H1 (cell line): Measurements from ENCODE around the gene BFSP2. TPM values are rescaled to one million over a fixed set of nuclear protein-coding genes. Genes with fewer than 3 reads are reported as not detected.
"Not testable (repeated sequence)": the region's sequence is repeated elsewhere in the genome, so short reads cannot be mapped to it uniquely, and the experiment has no call there.

Source experiments
- CTCF ChIA-PET: fragments of 300-600 bp; sonication (Branson Sonifier 250); formaldehyde crosslinking; loops from one replicate; lab custom pipeline; 2021; ENCODE audit not compliant: partially characterized antibody; lab: Charles Lee
- POLR2A ChIA-PET: fragments of 300-600 bp; sonication (Branson Sonifier 250); formaldehyde crosslinking; loops from one replicate; lab custom pipeline; 2021; ENCODE audit warnings: inconsistent platforms; ENCODE audit not compliant: partially characterized antibody; lab: Charles Lee
- DNase-seq, 2 experiments: peaks; one replicate each; pipeline versions ENCODE4 v3.0.0 to v3.0.0-alpha.2; 2010 to 2022; ENCODE audit warnings: low spot score in 2 of 2, low read depth in 1 of 2, mixed read lengths in 1 of 2
- FAIRE-seq: peaks from 2 replicates; lab custom pipeline; 2011; peaks lifted over from hg19 to GRCh38; lab: Jason Lieb, UNC
- H2AFZ ChIP-seq: 2 replicates; pipeline ENCODE4 v1.8.1; 2012; ENCODE audit warnings: low read length, inconsistent platforms
- H2AK5ac ChIP-seq: 2 replicates; pipeline ENCODE4 v1.6.1; 2013; ENCODE audit warnings: low read depth, low read length
- H2BK120ac ChIP-seq: replicated peaks from 2 replicates; pipeline ENCODE3; 2013; ENCODE audit warnings: low read depth, low read length, inconsistent platforms
- H2BK12ac ChIP-seq: 2 replicates; pipeline ENCODE4 v1.6.1; 2013; ENCODE audit warnings: low read depth, low read length
- H2BK15ac ChIP-seq: 2 replicates; pipeline ENCODE4 v1.6.1; 2013; ENCODE audit warnings: low read length
- H2BK20ac ChIP-seq: 2 replicates; pipeline ENCODE4 v1.6.1; 2013; ENCODE audit warnings: low read length
- H2BK5ac ChIP-seq: 2 replicates; pipeline ENCODE4 v1.6.1; 2013; ENCODE audit warnings: low read depth, low read length
- H3K14ac ChIP-seq: 2 replicates; pipeline ENCODE4 v1.6.1; 2013; ENCODE audit warnings: inconsistent platforms; ENCODE audit not compliant: insufficient read length
- H3K18ac ChIP-seq: 2 replicates; pipeline ENCODE4 v1.6.1; 2013; ENCODE audit warnings: low read length; ENCODE audit errors: extremely low read depth
- H3K23ac ChIP-seq: 2 replicates; pipeline ENCODE4 v1.6.1; 2013; ENCODE audit warnings: inconsistent platforms; ENCODE audit not compliant: insufficient read length
- H3K23me2 ChIP-seq: 2 replicates; pipeline ENCODE4 v1.6.1; 2013; ENCODE audit warnings: low read depth, low read length
- H3K27ac ChIP-seq: 2 replicates; pipeline ENCODE4 v1.6.1; 2011; ENCODE audit warnings: low read depth, low read length, inconsistent platforms
- H3K27me3 ChIP-seq, 4 experiments: replicated peaks in 1 of 4; 1 replicate in 1 of 4; 2 replicates in 3 of 4; pipeline versions ENCODE4 v1.6.1 to v1.8.1; 2011 to 2013; ENCODE audit warnings: low read length in 3 of 4, mild to moderate bottlenecking in 3 of 4, inconsistent platforms in 2 of 4, mixed read lengths in 2 of 4, moderate library complexity in 1 of 4; ENCODE audit not compliant: control insufficient read depth in 3 of 4, insufficient read depth in 3 of 4; ENCODE audit errors: extremely low read depth in 1 of 4
- H3K36me3 ChIP-seq, 4 experiments: 2 replicates each; pipeline versions ENCODE4 v1.6.1 to v1.8.1; 2011 to 2013; ENCODE audit warnings: mild to moderate bottlenecking in 4 of 4, low read length in 3 of 4, moderate library complexity in 2 of 4, control low read depth in 1 of 4, inconsistent platforms in 1 of 4; ENCODE audit not compliant: insufficient read depth in 4 of 4, control insufficient read depth in 2 of 4
- H3K4ac ChIP-seq: replicated peaks from 2 replicates; pipeline ENCODE3; 2013; ENCODE audit warnings: low read length, low read depth, mixed read lengths, inconsistent platforms; ENCODE audit not compliant: insufficient read length
- H3K4me1 ChIP-seq, 4 experiments: replicated peaks in 1 of 4; 1 replicate in 1 of 4; 2 replicates in 3 of 4; pipeline versions ENCODE4 v1.6.1 to v1.8.1; 2011 to 2013; ENCODE audit warnings: low read length in 3 of 4, inconsistent platforms in 2 of 4, mixed read lengths in 1 of 4; ENCODE audit not compliant: insufficient read depth in 4 of 4, control insufficient read depth in 3 of 4
- H3K4me2 ChIP-seq, 2 experiments: 2 replicates each; pipeline versions ENCODE4 v1.6.1 to v1.8.1; 2011 to 2013; ENCODE audit warnings: low read depth in 2 of 2, low read length in 2 of 2, control low read depth in 1 of 2, inconsistent platforms in 1 of 2, mild to moderate bottlenecking in 1 of 2; ENCODE audit not compliant: insufficient read depth in 1 of 2
- H3K4me3 ChIP-seq, 4 experiments: fragments of 200-600, 300-600 bp in 1 of 4; sonication (generic), shearing (Covaris generic), sonication (Bioruptor Twin) in 1 of 4; 2 replicates each; pipeline versions ENCODE4 v1.5.1 to v1.8.1; 2011 to 2016; ENCODE audit warnings: low read length in 4 of 4, low read depth in 3 of 4, control low read depth in 2 of 4, inconsistent platforms in 2 of 4, mild to moderate bottlenecking in 2 of 4, mixed read lengths in 1 of 4, moderate library complexity in 1 of 4; ENCODE audit not compliant: insufficient read depth in 2 of 4; ENCODE audit errors: extremely low read depth in 1 of 4
- H3K56ac ChIP-seq: replicated peaks from 2 replicates; pipeline ENCODE3; 2013; ENCODE audit warnings: low read depth, mild to moderate bottlenecking, mixed read lengths, low read length, inconsistent platforms; ENCODE audit not compliant: insufficient read length
- H3K79me1 ChIP-seq: 2 replicates; pipeline ENCODE4 v1.6.1; 2013; ENCODE audit warnings: low read depth, low read length, control low read depth
- H3K79me2 ChIP-seq, 2 experiments: 2 replicates each; pipeline versions ENCODE4 v1.6.1 to v1.8.1; 2012 to 2013; ENCODE audit warnings: low read length in 2 of 2, mild to moderate bottlenecking in 2 of 2, inconsistent platforms in 1 of 2; ENCODE audit not compliant: insufficient read depth in 2 of 2, control insufficient read depth in 1 of 2
- H3K9ac ChIP-seq, 4 experiments: replicated peaks in 1 of 4; 1 replicate in 1 of 4; 2 replicates in 3 of 4; pipeline versions ENCODE4 v1.6.1 to v1.8.1; 2011 to 2013; ENCODE audit warnings: low read depth in 3 of 4, low read length in 3 of 4, control low read depth in 2 of 4, mild to moderate bottlenecking in 2 of 4, moderate library complexity in 2 of 4, inconsistent platforms in 1 of 4; ENCODE audit errors: extremely low read depth in 1 of 4
- H3K9me3 ChIP-seq, 2 experiments: 2 replicates each; pipeline versions ENCODE4 v1.6.1 to v1.8.1; 2012 to 2013; ENCODE audit warnings: mild to moderate bottlenecking in 2 of 2, moderate library complexity in 2 of 2, control low read depth in 1 of 2, inconsistent platforms in 1 of 2, low read depth in 1 of 2, low read length in 1 of 2, mixed read lengths in 1 of 2; ENCODE audit not compliant: insufficient read depth in 2 of 2
- H4K20me1 ChIP-seq, 2 experiments: replicated peaks in 1 of 2; 2 replicates each; pipeline versions ENCODE3 to v1.8.1; 2011 to 2013; ENCODE audit warnings: inconsistent platforms in 2 of 2, low read length in 2 of 2, mild to moderate bottlenecking in 1 of 2; ENCODE audit not compliant: insufficient read depth in 2 of 2, control insufficient read depth in 1 of 2
- H4K5ac ChIP-seq: 2 replicates; pipeline ENCODE4 v1.6.1; 2013; ENCODE audit warnings: low read length, low read depth, mixed read lengths, inconsistent platforms; ENCODE audit not compliant: insufficient read length
- H4K8ac ChIP-seq: 2 replicates; pipeline ENCODE4 v1.8.0; 2013; ENCODE audit warnings: mild to moderate bottlenecking, moderate library complexity, low read length, inconsistent platforms; ENCODE audit not compliant: insufficient read depth; ENCODE audit errors: extremely low read depth
- H4K91ac ChIP-seq: replicated peaks from 2 replicates; pipeline ENCODE3; 2013; ENCODE audit warnings: low read length, mixed read lengths, inconsistent platforms; ENCODE audit not compliant: insufficient read length
- WGBS, 2 experiments: shearing (Covaris generic) in 1 of 2; methylation state at CpG; one replicate each; pipeline versions ENCODE4 v1.1.6 to v1.1.7; 2013 to 2015; ENCODE audit warnings: low lambda C conversion rate in 2 of 2, mixed read lengths in 2 of 2, inconsistent platforms in 1 of 2, low coverage in 1 of 2, missing lambda C conversion rate in 1 of 2; ENCODE audit not compliant: insufficient replicate concordance in 2 of 2, insufficient coverage in 1 of 2, insufficient read length in 1 of 2; ENCODE audit errors: extremely low coverage in 1 of 2, missing lambda C conversion rate in 1 of 2; 5-methylcytosine and 5-hydroxymethylcytosine counted together
- polyA plus RNA-seq, 7 experiments: library from polyadenylated mRNA; depleted of rRNA in 3 of 7; stranded (reverse) in 5 of 7; unstranded in 2 of 7; fragments of >200 nt in 5 of 7; fragments of 200-250 nt in 2 of 7; gene quantifications; 1 replicate in 5 of 7; 2 replicates in 1 of 7; 4 replicates in 1 of 7; pipeline versions ENCODE4 v1.2.1 to v1.2.3, GENCODE V29; 2011 to 2013; ENCODE audit warnings: missing spikeins in 2 of 7, mixed read lengths in 2 of 7
- total RNA-seq: library from RNA; stranded (reverse); fragmentation: NEBNext Ultra II Directional; extraction: Animal tissue kit (Norgen Biotek cat#: 25700); gene quantifications from 2 replicates; pipeline ENCODE4 v1.2.1, GENCODE V29; 2021

Gene BFSP2
- total and polyA plus RNA-seq, 2 of the 8 experiments (the other 6 are each of a cell fraction or from before 2014, with no cell fraction given): not detected

DNA sequence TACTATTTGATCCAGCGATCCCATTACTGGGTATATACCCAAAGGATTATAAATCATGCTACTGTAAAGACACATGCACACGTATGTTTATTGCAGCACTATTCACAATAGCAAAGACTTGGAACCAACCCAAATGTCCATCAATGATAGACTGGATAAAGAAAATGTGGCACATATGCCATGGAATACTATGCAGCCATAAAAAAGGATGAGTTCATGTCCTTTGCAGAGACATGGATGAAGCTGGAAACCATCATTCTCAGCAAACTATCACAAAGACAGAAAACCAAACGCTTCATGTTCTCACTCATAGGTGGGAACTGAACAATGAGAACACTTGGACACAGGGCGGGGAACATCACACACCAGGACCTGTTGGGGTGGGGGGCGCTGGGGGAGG, 82.6 kb downstream of the BFSP2 start:
- CTCF ChIA-PET, H2BK15ac ChIP-seq, H3K4me3 ChIP-seq, H3K4ac ChIP-seq, H3K56ac ChIP-seq, H2BK20ac ChIP-seq, DNase-seq, H3K14ac ChIP-seq, H3K23me2 ChIP-seq, H4K5ac ChIP-seq, H4K91ac ChIP-seq, H2AK5ac ChIP-seq, H2BK120ac ChIP-seq, H2AFZ ChIP-seq, H3K9me3 ChIP-seq, H3K79me1 ChIP-seq, H3K27me3 ChIP-seq, H3K36me3 ChIP-seq, FAIRE-seq, H3K18ac ChIP-seq, H3K79me2 ChIP-seq, H3K23ac ChIP-seq, H3K9ac ChIP-seq, H3K4me1 ChIP-seq, H2BK12ac ChIP-seq, H4K8ac ChIP-seq, H3K27ac ChIP-seq, H2BK5ac ChIP-seq, POLR2A ChIA-PET, H3K4me2 ChIP-seq, H4K20me1 ChIP-seq: not testable (repeated sequence)
- WGBS, 2 experiments: 76% methylated on average over 5 of the region's 5 CpGs; no CpG with 5 or more reads in 1 of the 2 experiments
